HL-60 (cell line): Measurements from ENCODE around the gene DOCK2.

Experiments
- DNase-seq, 2 experiments: peaks; one replicate each; pipeline ENCODE4 v3.0.0-alpha.2; 2010 to 2020; ENCODE audit warnings: low read depth in 1 of 2, low spot score in 1 of 2
- H3K27ac ChIP-seq: fragments of 250-450 bp; sonication (Bioruptor Pico); replicated peaks from 2 replicates; pipeline ENCODE4 v1.5.1; 2020; ENCODE audit warnings: mild to moderate bottlenecking, moderate library complexity
- H3K27me3 ChIP-seq: fragments of 250-450 bp; sonication (Bioruptor Pico); 2 replicates; pipeline ENCODE4 v1.5.1; 2021; ENCODE audit warnings: mild to moderate bottlenecking, moderate library complexity; ENCODE audit not compliant: insufficient read depth, poor library complexity, severe bottlenecking
- H3K4me3 ChIP-seq: replicated peaks from 2 replicates; pipeline ENCODE4 v1.5.1; 2011; ENCODE audit warnings: mild to moderate bottlenecking, control low read depth, low read length; ENCODE audit not compliant: insufficient read depth
- CTCF ChIP-seq: IDR thresholded peaks from one replicate; pipeline ENCODE4 v1.5.1; 2011; ENCODE audit warnings: low read length, control low read depth, inconsistent platforms; ENCODE audit not compliant: insufficient read depth
- GABPA ChIP-seq: IDR thresholded peaks from 2 replicates; pipeline ENCODE4 v1.6.1; 2012; ENCODE audit warnings: low read depth
- POLR2AphosphoS5 ChIP-seq: IDR thresholded peaks from 2 replicates; pipeline ENCODE4 v1.6.1; 2012; ENCODE audit warnings: low read depth
- SPI1 ChIP-seq: IDR thresholded peaks from 2 replicates; pipeline ENCODE4 v1.6.1; 2012; ENCODE audit warnings: low read depth, mild to moderate bottlenecking, borderline replicate concordance
- TF ChIP-seq, protein P1 (sequence below): IDR thresholded peaks from 2 replicates; pipeline ENCODE4 v1.6.1; 2012; ENCODE audit warnings: low read depth; ENCODE audit not compliant: insufficient replicate concordance

DOCK2 gene

DNA sequence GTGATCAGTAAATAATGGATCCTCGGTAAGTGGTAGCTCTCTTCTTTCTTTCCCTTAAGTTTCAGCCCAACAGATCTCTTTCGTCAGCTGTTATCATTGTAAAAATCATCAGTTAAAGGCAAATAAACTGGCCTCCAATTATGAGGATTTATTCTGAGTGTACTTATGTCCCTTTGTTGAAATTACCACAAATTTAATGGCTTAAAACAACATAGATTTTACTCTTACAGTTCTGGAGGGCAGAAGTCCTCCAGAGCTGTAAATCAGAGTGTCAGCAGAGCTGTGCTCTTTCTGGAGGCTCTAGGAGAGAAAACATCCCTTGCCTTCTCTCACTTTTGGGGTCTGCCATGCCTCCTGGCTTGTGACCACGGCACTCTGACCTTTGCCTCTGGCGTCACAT, 238.7 kb downstream of the DOCK2 start:
- DNase-seq = no peak
- no peak overlapping the region for H3K4me3 ChIP-seq
- TF ChIP-seq POLR2AphosphoS5 = no peak
- TF ChIP-seq, protein P1, sequence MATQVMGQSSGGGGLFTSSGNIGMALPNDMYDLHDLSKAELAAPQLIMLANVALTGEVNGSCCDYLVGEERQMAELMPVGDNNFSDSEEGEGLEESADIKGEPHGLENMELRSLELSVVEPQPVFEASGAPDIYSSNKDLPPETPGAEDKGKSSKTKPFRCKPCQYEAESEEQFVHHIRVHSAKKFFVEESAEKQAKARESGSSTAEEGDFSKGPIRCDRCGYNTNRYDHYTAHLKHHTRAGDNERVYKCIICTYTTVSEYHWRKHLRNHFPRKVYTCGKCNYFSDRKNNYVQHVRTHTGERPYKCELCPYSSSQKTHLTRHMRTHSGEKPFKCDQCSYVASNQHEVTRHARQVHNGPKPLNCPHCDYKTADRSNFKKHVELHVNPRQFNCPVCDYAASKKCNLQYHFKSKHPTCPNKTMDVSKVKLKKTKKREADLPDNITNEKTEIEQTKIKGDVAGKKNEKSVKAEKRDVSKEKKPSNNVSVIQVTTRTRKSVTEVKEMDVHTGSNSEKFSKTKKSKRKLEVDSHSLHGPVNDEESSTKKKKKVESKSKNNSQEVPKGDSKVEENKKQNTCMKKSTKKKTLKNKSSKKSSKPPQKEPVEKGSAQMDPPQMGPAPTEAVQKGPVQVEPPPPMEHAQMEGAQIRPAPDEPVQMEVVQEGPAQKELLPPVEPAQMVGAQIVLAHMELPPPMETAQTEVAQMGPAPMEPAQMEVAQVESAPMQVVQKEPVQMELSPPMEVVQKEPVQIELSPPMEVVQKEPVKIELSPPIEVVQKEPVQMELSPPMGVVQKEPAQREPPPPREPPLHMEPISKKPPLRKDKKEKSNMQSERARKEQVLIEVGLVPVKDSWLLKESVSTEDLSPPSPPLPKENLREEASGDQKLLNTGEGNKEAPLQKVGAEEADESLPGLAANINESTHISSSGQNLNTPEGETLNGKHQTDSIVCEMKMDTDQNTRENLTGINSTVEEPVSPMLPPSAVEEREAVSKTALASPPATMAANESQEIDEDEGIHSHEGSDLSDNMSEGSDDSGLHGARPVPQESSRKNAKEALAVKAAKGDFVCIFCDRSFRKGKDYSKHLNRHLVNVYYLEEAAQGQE = no peak
- peak overlapping the region; percentile 71 for H3K27ac ChIP-seq
- H3K27me3 ChIP-seq = no peaks in the 10 kb centered on the region

DNA sequence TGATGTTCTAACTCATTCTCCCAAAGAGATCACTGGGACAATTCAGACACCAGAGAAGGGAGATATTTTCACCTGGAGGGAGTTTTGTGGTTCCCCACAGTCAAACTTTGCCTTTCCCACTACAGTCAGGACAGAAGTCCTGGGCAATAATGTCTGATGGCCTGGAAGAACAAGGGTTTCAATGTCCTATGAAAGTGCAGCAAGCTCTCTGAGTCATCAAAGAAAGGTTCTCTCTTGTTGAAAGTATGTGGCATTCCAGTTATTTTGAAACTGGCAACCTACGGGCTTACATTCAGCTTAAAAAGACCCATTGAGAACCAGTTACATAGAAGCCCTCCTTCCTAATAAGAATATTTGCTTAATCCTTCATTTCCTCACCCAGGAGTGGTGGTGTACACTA, 239.3 kb downstream of the DOCK2 start:
- Histone ChIP-seq H3K27ac (peak overlapping the region; percentile 71), H3K4me3 (no peak overlapping the region), H3K27me3 (no peaks in the 10 kb centered on the region)
- DNase-seq = no peak
- TF ChIP-seq POLR2AphosphoS5 = no peak
- no peak for TF ChIP-seq SPI1
- TF ChIP-seq GABPA = no peak
- TF ChIP-seq CTCF = no peak
- TF ChIP-seq, protein P1 = no peak

GRCh38 chr5:169880012-169880663, 243.1 kb downstream of the DOCK2 start:
- Histone ChIP-seq H3K4me3 (no peak overlapping the region), H3K27ac (peak overlapping the region; percentile 8), H3K27me3 (no peaks in the 10 kb centered on the region)
- TF ChIP-seq SPI1 = peak; percentile 47; the same call in 1 of the 2 replicates
- no peak for TF ChIP-seq POLR2AphosphoS5
- TF ChIP-seq CTCF = no peak
- TF ChIP-seq GABPA = no peak
- TF ChIP-seq, protein P1 = no peak
- DNase-seq = peak in 1 of 2 experiments; percentile 32
